Fibroblast of lung (primary cell): ENCODE data around the gene SDHB. TPM values are rescaled to one million over a fixed set of nuclear protein-coding genes. Genes with fewer than 3 reads are reported as not detected.

Experiments
- DNase-seq, 2 donors: peaks; one replicate each; pipeline versions ENCODE4 v3.0.0 to v3.0.0-alpha.2; 2010; ENCODE audit warnings: low read depth in 2 of 2
- H2AFZ ChIP-seq: 2 replicates; pipeline ENCODE4 v1.5.1; 2012; ENCODE audit warnings: low read length, control low read depth, inconsistent platforms
- H3K27ac ChIP-seq: 2 replicates; pipeline ENCODE4 v1.5.1; 2011; ENCODE audit warnings: low read length, control low read depth; ENCODE audit not compliant: insufficient read depth
- H3K27me3 ChIP-seq: 2 replicates; pipeline ENCODE4 v1.5.1; 2011; ENCODE audit warnings: mild to moderate bottlenecking, low read length; ENCODE audit not compliant: control insufficient read depth, insufficient read depth
- H3K36me3 ChIP-seq: 2 replicates; pipeline ENCODE4 v1.5.1; 2011; ENCODE audit warnings: low read length; ENCODE audit not compliant: control insufficient read depth, insufficient read depth
- H3K4me1 ChIP-seq: 2 replicates; pipeline ENCODE4 v1.5.1; 2011; ENCODE audit warnings: low read length; ENCODE audit not compliant: control insufficient read depth, insufficient read depth; ENCODE audit errors: extremely low read depth
- H3K4me2 ChIP-seq: 2 replicates; pipeline ENCODE4 v1.5.1; 2011; ENCODE audit warnings: low read length, control low read depth; ENCODE audit not compliant: insufficient read depth; ENCODE audit errors: extremely low read depth
- H3K4me3 ChIP-seq, 4 experiments: fragments of 200-600 bp in 1 of 4; sonication (generic) in 1 of 4; replicated peaks in 1 of 4; 2 replicates each; pipeline ENCODE4 v1.5.1; 2011 to 2016; ENCODE audit warnings: low read length in 4 of 4, low read depth in 3 of 4, mild to moderate bottlenecking in 3 of 4, control low read depth in 2 of 4, inconsistent platforms in 1 of 4, mixed read lengths in 1 of 4; ENCODE audit not compliant: insufficient read depth in 1 of 4; ENCODE audit errors: control extremely low read depth in 1 of 4
- H3K79me2 ChIP-seq: 2 replicates; pipeline ENCODE4 v1.5.1; 2012; ENCODE audit warnings: mild to moderate bottlenecking, low read length, inconsistent platforms; ENCODE audit not compliant: control insufficient read depth, insufficient read depth
- H3K9ac ChIP-seq: 2 replicates; pipeline ENCODE4 v1.5.1; 2011; ENCODE audit warnings: mild to moderate bottlenecking, low read length, control low read depth; ENCODE audit not compliant: insufficient read depth
- H3K9me3 ChIP-seq: 2 replicates; pipeline ENCODE4 v1.5.1; 2012; ENCODE audit warnings: low read depth, low read length; ENCODE audit not compliant: control insufficient read depth, insufficient read depth
- H4K20me1 ChIP-seq: 2 replicates; pipeline ENCODE4 v1.5.1; 2011; ENCODE audit warnings: low read length; ENCODE audit not compliant: control insufficient read depth, insufficient read depth; ENCODE audit errors: extremely low read depth
- CTCF ChIP-seq, 2 donors: IDR thresholded peaks in 1 of 2; conservative IDR thresholded peaks in 1 of 2; 1 replicate in 1 of 2; 2 replicates in 1 of 2; pipeline ENCODE4 v1.5.1; 2011 to 2012; ENCODE audit warnings: low read length in 2 of 2, control low read depth in 1 of 2, inconsistent platforms in 1 of 2, low read depth in 1 of 2, mild to moderate bottlenecking in 1 of 2
- EZH2 ChIP-seq: IDR thresholded peaks from 2 replicates; pipeline ENCODE4 v1.5.1; 2012; ENCODE audit warnings: low read length, control low read depth, mild to moderate bottlenecking; ENCODE audit errors: missing control alignments
- polyA plus RNA-seq, 2 donors: library from polyadenylated mRNA; depleted of rRNA in 1 of 2; stranded (reverse) in 1 of 2; unstranded in 1 of 2; fragments of >200 nt; gene quantifications; 2 replicates each; pipeline ENCODE4 v1.2.1, GENCODE V29; 2011 to 2012; ENCODE audit warnings: missing spikeins in 1 of 2
- total RNA-seq: library from RNA; depleted of rRNA; stranded (reverse); fragments of >200 nt; gene quantifications from 2 replicates; pipeline ENCODE4 v1.2.1, GENCODE V29; 2014

Gene SDHB
- total and polyA plus RNA-seq, 2 donors (not counting 1 experiment from before 2014, with no cell fraction given): 136 to 170 TPM

DNA sequence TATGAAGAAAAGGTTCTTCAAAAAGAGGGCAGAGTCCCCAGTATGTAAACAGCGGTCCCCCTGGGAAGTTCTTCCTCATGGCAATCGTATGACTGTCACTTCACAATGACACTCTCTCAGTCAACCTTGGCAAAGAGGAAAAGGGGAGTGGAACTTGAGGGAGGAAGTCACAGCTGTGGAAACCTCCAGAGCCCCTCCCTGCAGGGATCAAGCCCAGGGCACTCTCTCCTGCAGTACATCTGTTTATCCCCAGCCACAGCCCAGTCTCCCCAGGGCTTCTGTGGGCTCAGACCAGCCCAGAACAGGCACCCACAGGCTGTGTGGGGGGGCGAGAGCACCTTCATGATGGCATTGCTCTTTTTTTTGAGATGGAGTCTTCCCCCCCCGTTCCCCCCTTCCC, 44.1 kb downstream of the SDHB start:
- TF ChIP-seq EZH2: no peak
- no peaks in the 10 kb centered on the region for H4K20me1 ChIP-seq
- no peaks in the 10 kb centered on the region for H3K79me2 ChIP-seq
- H3K27me3 ChIP-seq: no peaks in the 10 kb centered on the region
- no peak for DNase-seq
- H2AFZ ChIP-seq: no peak overlapping the region
- no peaks in the 10 kb centered on the region for H3K9me3 ChIP-seq
- H3K27ac ChIP-seq: no peak overlapping the region
- no peak overlapping the region for H3K4me2 ChIP-seq
- no peak overlapping the region for H3K4me3 ChIP-seq
- H3K36me3 ChIP-seq: no peaks in the 10 kb centered on the region
- peaks cover 4% of the 10 kb centered on the region for H3K4me1 ChIP-seq
- no peak overlapping the region for H3K9ac ChIP-seq

DNA sequence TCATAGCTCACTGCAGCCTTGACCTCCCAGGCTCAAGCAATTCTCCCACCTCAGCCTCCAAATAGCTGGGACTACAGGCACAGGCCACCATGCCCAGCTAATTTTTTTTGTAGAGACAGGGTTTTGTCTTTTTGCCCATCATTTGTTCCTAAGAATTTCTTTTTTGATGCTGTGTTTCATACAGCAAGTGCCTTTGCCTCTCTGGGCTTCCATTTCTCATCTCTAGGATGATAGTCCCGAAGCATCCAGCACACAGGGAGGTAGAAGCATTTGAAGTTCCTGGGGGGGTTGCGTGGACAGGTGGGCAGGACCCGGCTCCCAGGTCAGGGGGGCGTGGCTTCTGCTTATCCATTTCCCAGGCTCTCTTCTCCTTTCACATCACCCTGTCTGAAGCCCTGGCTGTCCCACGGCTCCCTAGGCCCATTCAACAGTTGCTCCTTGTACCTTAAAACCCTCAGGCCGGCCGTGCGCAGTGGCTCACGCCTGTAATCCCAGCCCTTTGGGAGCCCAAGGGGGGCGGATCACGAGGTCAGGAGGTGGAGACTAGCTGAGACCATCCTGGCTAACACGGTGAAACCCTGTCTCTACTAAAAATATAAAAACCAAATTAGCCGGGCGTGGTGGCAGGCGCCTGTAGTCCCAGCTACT, 45.5 kb downstream of the SDHB start:
- Histone ChIP-seq H3K9ac (no peak overlapping the region), H3K4me3 (no peak overlapping the region), H3K4me1 (peaks cover 4% of the 10 kb centered on the region), H2AFZ (no peak overlapping the region), H3K36me3 (peaks cover 2% of the 10 kb centered on the region), H3K4me2 (no peak overlapping the region), H4K20me1 (no peaks in the 10 kb centered on the region), H3K27me3 (no peaks in the 10 kb centered on the region), H3K79me2 (no peaks in the 10 kb centered on the region), H3K9me3 (no peaks in the 10 kb centered on the region), H3K27ac (no peak overlapping the region)
- TF ChIP-seq CTCF (conservative IDR thresholded peaks at IDR 0.05 in 1 of 2, IDR thresholded peaks at IDR 0.05 in 1 of 2; ENCODE audit: low read depth in 1 of 2, low read length in 2 of 2) (no peak), EZH2 (no peak)
- DNase-seq: no peak

- Histone ChIP-seq H3K36me3 (peaks cover 2% of the 10 kb centered on the region), H3K9ac (no peak overlapping the region), H3K4me1 (peaks cover 4% of the 10 kb centered on the region), H3K27ac (no peak overlapping the region), H3K27me3 (no peaks in the 10 kb centered on the region), H2AFZ (no peak overlapping the region), H3K9me3 (no peaks in the 10 kb centered on the region), H3K79me2 (no peaks in the 10 kb centered on the region), H4K20me1 (no peaks in the 10 kb centered on the region), H3K4me3 (no peak overlapping the region), H3K4me2 (no peak overlapping the region)
- DNase-seq: no peak
- TF ChIP-seq EZH2 (no peak), CTCF (conservative IDR thresholded peaks at IDR 0.05 in 1 of 2, IDR thresholded peaks at IDR 0.05 in 1 of 2; ENCODE audit: low read depth in 1 of 2, low read length in 2 of 2) (no peak)
Observed at GRCh38 chr1:17007121-17007520, 46.7 kb downstream of the SDHB start.
